Measurements from ENCODE around the gene FAM83D. TPM values are rescaled to one million over a fixed set of nuclear protein-coding genes. Genes with fewer than 3 reads are reported as not detected.
"Not testable (repeated sequence)": the region's sequence is repeated elsewhere in the genome, so short reads cannot be mapped to it uniquely, and the experiment has no call there.

Gene FAM83D
- total RNA-seq, 1 donor from 2014 or later: 0.71 TPM

GRCh38 chr20:38932457-38933120, 6.4 kb downstream of the FAM83D start:
- no peak for DNase-seq (ENCODE audit: low spot score)

GRCh38 chr20:38934530-38934929, 8.3 kb downstream of the FAM83D start:
- no peak for DNase-seq (ENCODE audit: low spot score)

GRCh38 chr20:38935285-38935684, 9.1 kb downstream of the FAM83D start:
- DNase-seq (ENCODE audit: low spot score): no peak

- peak; percentile 2 for DNase-seq (ENCODE audit: low spot score)
Observed at GRCh38 chr20:38935967-38936407, 9.8 kb downstream of the FAM83D start.

- DNase-seq (ENCODE audit: low spot score): peak; percentile 22
Observed at GRCh38 chr20:38937000-38937399, 10.8 kb downstream of the FAM83D start.

- DNase-seq (ENCODE audit: low spot score): peak; percentile 47
Observed at GRCh38 chr20:38937978-38938473, 11.8 kb downstream of the FAM83D start.

GRCh38 chr20:38939686-38940085, 13.5 kb downstream of the FAM83D start:
- DNase-seq (ENCODE audit: low spot score): no peak

- no peak for DNase-seq (ENCODE audit: low spot score)
Observed at GRCh38 chr20:38940644-38941043, 14.4 kb downstream of the FAM83D start.

GRCh38 chr20:38941726-38942389, 15.6 kb downstream of the FAM83D start:
- DNase-seq (ENCODE audit: low spot score): no peak

- DNase-seq (ENCODE audit: low spot score): no peak
Observed at GRCh38 chr20:38945012-38945411, 18.8 kb downstream of the FAM83D start.

- DNase-seq (ENCODE audit: low spot score): no peak
Observed at GRCh38 chr20:38946836-38947235, 20.6 kb downstream of the FAM83D start.

- no peak for DNase-seq (ENCODE audit: low spot score)
Observed at GRCh38 chr20:38947931-38948362, 21.7 kb downstream of the FAM83D start.

GRCh38 chr20:38950254-38950653, 24.0 kb downstream of the FAM83D start:
- DNase-seq (ENCODE audit: low spot score): no peak

- DNase-seq (ENCODE audit: low spot score): no peak
Observed at GRCh38 chr20:38951611-38952010, 25.4 kb downstream of the FAM83D start.

- DNase-seq (ENCODE audit: low spot score): no peak
Observed at GRCh38 chr20:38952153-38952552, 25.9 kb downstream of the FAM83D start.

GRCh38 chr20:38953630-38954340, 27.6 kb downstream of the FAM83D start:
- no peak for DNase-seq (ENCODE audit: low spot score)

GRCh38 chr20:38957235-38957876, 31.1 kb downstream of the FAM83D start:
- DNase-seq (ENCODE audit: low spot score): no peak

GRCh38 chr20:38957915-38958485, 31.8 kb downstream of the FAM83D start:
- no peak for DNase-seq (ENCODE audit: low spot score)

- not testable (repeated sequence) for DNase-seq (ENCODE audit: low spot score)
Observed at GRCh38 chr20:38960187-38960687, 34.0 kb downstream of the FAM83D start.

- no peak for DNase-seq (ENCODE audit: low spot score)
Observed at GRCh38 chr20:38961530-38962043, 35.4 kb downstream of the FAM83D start.

Measured in mesenteric fat pad (tissue), 1 donor.